HG02798 (cell line): Measurements from ENCODE around the gene SERPINC1.
"Not testable (repeated sequence)": the region's sequence is repeated elsewhere in the genome, so short reads cannot be mapped to it uniquely, and the experiment has no call there.

Experiments
- ATAC-seq: cut with Tn5 transposase; IDR thresholded peaks from one replicate; pipeline ENCODE4 v1.9.1; 2021; ENCODE audit warnings: mild to moderate bottlenecking; ENCODE audit not compliant: unreplicated experiment, poor library complexity

Gene SERPINC1

DNA sequence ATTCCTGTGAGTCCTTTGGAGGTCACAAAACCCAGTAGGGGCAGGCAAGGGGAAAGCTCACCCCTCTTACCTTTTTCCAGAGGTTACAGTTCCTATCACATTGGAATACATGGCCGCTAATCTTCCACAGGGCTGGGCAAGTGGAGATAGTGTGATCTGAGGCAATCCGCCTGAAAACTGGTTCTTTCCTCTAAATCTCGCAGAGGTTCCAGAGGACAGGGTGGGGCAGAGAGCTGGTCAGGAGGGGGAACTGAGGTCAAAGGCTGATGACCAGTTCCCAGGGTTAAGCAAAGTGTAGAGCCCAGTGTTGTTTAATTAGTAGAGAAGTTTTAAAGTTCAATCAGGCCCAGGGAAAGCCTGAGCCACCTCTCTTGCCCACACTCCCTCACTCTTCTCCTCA lies at the start of gene SERPINC1:
SERPINC1 (minus strand) TSS at position 179 of the 400 bp plus-strand sequence; CDS start at position 111, 68 bp downstream.
- no peak for ATAC-seq

DNA sequence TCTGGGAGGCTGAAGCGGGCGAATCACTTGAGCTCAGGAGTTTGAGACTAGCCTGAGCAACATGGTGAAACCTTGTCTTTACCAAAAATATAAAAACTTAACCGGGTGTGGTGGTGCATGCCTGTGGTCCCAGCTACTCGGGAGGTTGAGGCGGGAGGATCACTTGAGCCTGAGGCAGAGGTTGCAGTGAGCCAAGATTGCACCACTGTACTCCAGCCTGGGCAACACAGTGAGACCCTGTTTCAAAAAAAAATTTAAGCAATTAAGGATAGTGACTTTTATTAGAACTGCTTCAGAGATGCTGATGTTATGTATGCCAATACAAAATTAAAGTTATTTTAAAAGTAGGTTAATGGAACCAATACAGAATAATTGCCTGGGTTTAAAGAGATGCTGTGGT lies 48.8 kb upstream of the SERPINC1 start:
- not testable (repeated sequence) for ATAC-seq

DNA sequence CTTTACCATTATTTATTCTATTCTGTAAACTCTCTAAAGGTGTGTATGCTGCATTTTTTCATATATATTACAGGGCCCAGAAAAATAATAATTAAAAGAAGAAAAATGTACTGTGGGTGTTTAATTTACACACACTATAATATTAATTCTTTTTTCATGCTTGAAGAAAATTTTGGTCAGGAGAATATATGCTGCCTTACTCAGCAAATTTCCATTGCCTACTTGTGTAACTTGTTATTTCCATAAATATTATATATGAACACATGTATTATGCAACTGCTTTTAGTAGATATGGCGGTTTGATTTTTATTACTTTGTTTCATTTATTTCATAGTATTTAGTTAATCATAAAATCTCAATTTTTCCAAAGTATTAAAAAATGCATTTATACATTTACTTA lies 46.4 kb upstream of the SERPINC1 start:
- no peak for ATAC-seq

DNA sequence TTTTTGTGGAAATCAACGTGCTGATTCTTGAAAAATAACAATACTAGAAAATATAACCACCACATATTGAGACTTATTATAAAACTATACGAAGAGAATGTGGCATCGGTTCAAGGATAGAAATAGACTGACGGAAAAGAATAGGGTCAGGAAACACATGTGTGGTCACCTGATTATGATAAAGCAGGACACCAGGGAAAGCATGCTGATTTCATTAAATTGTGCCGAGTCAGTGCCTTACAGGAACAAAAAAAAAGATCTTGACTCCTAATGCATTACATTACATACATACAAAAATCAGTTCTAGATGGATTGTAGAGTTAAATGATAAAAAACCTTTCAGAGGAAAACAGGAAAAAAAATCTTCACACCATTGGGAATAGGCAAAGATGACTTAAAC lies 43.5 kb upstream of the SERPINC1 start:
- ATAC-seq: no peak

DNA sequence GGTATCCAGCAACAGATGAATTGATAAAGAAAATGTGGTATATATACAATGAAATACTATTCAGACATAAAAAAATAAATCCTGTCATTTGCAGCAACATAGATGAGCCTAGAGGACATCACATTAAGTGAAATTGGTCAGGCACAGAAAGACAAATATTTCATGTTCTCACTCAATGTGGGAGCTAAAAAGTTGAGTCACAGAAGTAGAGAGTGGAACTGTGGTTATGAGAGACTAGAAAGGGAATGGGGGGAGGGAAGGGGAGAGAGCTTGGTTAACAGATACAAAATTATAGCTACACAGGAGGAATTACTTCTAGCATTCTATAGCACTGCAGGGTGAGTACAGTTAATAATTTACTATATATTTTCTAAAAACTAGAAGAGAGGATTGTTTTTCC lies 37.1 kb upstream of the SERPINC1 start:
- ATAC-seq: no peak

DNA sequence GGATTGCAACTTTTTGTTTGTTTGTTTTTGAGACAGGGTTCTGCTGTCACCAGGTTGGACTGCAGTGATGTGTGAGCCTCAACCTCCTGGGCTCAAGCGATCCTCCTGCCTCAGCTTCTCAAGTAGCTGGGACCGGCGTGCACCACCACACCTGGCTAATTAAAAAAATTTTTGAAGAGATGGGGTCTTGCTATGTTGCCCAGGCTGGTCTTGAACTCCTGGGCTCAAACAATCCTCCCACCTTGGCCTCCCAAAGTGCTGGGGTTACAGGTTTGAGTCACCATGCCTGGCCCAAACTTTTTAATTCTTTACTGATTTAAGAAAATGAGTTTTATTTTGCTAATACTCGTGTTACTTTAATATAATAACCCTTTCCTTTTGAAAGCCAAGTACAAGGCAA lies 31.5 kb upstream of the SERPINC1 start:
- ATAC-seq: no peak

DNA sequence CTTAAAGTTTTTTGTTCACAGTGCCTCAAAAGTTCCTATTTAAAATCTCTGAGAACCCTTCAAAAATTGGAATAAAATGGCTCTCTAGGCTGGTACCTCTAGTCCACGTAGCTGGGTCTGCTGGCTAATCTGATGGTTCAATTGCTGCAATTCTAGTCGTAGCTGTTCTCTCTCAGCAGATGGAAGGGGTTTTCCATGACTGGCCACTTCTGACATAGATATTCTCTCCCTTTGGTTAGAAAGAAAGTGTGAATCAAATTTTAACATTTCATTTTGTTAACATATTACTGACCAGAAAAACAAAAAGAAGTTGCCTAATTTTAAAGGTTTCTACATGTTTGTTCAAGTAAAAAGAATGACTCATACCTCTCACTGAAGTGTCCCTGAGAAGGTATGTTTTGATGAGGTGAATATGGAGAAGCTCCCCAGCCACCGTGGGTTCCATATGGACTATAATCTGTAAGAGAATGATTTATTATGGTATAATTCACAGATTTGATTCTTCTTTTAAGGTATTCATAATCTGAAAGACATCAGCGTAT lies 29.3 kb upstream of the SERPINC1 start:
- ATAC-seq: no peak

DNA sequence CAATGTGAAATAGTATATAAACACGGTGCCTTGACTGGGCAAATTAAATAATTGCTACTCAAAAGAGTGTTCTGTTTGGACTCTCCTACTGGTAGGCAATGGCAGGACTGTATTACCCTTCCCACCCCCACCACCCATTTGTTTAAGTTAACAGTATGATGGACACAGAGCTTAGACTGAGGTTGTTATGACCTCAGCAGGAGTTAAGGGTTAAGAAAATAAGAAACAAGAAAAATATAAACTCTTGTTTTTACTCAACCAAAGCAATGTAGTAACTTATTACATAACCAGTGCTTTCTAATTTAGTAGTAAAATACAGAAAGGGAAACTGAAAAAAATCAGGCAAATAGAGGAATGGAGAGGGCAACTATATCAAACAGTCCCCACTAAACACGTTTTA lies 19.9 kb upstream of the SERPINC1 start:
- no peak for ATAC-seq

DNA sequence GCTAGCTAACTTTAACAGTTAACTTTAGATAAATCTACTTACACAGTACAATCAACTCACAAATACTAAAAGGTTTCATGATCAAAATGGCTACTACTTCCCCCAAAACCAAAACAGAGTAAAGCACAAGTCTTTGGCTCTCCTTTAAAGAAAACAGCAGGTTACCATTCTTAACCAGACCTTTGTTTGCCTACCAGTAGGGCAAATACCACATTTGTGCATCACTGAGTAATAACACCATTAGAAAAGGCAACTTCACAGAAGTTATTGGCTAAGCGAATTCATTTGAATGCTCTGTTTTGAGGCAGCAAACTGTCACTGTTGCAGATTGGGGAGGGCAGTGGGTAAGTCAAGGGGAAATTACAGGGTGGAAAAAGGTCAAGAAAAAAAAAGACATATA lies 17.3 kb upstream of the SERPINC1 start:
- no peak for ATAC-seq

DNA sequence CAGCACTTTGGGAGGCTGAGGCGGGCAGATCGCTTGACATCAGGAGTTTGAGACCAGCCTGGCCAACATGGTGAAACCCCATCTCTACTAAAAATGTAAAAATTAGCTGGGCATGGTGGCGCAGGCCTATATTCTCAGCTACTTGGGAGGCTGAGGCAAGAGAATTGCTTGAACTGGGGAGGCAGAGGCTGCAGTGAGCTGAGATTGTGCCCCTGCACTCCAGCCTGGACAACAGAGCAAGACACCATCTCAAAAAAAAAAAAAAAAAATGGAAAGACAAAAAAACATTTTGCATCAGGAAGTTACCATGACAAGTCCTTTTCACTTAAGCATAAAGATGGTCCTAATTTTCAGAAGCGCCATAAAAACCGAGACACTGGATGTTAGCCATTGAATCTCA lies 13.4 kb upstream of the SERPINC1 start:
- ATAC-seq: not testable (repeated sequence)

DNA sequence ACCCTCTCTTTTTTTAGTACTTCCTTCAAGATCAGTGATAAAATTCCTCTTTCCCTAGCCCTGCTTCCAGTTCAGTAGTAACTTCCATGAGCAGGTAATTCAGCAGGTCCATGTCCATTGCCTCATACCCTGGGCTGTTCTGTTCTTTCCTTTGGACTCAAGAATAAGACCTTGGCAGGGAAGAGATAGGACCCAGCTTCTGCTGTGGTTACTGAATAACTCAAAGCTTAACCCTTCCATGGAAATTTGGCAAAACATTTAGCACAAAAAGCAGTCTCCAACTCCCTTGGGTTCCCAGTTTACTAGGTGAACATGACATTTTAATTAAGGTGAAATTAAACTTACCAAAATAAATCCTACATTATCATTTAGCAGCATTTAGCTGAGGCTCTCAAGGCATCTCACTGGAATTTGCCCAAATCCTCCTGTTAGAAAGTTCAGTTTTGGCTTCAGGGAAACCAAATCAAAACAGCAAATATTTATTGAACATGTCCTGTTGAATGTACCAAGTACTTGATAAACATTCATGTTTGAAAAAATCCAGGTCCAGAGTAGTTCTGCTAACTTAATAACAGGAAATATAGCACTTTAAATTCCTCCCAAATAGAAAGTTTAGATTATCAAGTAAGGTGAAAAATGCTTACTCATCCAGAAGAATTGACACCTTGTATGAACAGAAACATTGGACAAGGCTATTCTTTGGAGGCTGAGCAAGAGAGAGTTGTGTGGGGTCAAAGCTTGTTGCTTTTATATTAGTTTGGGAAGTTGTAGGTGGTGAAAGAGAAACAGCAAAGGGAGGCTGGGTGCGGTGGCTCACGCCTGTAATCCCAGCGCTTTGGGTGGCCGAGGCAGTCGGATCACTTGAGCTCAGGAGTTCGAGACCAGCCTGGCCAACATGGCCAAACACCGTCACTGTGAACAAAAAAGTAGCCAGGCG lies 8.4 kb upstream of the SERPINC1 start:
- ATAC-seq: no peak

DNA sequence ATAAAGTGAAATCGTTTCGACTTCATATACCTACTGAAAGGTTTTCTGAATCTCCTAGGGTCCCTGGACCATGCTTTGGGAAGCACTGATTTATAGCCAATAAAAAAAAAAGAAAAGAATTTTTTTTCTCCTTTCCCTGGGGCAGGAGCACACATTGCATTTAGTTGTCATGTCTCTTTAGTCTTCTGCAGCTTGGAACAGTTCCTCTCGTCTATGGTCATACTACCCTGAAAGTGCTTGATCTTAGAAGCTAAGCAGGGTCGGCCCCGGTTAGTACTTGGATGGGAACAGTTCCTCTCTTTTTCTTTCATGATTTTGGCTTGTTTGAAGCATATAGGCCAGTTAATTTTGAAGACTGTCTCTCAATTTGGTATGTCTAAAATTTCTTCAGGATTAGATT lies 3.7 kb upstream of the SERPINC1 start:
- no peak for ATAC-seq

DNA sequence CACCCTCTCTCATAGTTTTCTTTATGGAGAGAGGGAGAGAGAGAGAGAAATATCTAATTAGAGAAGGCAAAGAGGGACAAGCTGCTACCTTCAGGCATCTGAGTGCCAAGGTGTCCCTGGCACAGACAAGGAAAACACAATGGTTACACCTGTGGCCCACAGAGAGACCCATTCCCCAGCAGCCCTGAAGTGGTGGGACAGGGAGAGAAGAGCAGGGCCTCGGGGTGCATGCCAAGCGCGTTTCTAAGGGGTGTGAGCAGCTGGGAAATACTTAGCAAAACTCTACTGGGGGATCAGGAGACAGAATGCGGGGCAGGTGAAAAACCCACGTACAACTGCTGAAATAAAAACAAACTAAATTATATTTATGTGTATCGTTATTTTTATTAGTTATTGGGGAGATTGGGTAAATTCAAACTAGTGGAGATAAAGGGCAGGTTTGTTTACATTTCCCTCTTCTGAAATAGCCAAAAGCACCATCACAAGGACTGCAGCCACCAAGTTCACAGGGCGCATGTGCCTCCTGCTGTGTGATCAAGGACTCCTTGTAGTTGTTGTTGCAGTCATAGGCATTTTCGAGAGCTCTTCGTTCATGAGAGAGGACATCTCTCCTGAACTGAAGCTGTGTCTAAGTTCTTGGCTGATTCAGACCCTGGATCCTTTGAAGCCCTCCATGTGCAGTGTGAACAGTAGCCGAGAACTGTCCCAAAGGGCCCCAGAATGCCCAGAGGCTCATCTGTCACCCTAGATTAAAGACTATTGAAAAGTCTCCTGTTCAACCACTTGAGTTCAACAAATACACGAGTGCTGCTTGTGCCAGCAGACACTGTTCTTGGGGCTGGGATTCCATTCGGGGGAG lies 737 bp upstream of the SERPINC1 start:
- no peak for ATAC-seq

DNA sequence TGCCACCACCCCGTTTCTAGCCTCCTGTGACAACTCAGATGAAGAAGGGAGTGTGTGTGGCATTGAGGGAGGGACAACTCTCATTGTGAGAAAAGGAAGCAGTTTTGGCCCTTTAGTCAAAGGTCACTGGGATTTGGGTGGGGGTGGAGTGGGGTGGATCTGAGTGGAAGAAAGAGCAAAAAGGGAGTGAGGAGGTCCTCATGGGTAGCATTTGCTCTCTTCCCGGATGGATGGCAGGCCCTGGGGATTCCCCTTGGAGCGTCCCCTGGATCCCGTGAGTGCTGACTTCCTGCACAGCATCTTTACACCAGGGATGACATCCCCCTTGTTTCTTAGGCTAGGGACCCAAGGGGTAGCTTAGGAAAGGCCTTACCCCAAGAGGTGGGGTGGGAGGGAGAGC lies 460 bp downstream of the SERPINC1 start:
- ATAC-seq: no peak

DNA sequence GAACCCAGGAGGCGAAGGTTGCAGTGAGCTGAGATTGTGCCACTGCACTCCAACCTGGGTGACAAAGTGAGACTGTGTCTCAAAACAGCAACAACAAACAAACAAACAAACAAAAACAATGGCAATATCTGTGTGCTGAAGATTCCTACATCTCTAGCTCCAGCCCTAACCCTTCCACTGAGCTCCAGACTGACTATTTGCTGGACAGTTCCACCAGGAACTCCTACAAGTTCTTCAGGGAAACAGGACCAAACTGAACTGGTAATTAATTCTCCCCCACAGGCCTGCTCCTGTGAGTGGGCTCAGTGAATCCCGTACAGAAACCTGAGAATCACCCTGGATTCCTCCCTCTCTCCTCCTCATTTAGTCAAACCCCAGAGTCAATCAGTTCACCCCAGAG lies 1.5 kb downstream of the SERPINC1 start:
- no peak for ATAC-seq

DNA sequence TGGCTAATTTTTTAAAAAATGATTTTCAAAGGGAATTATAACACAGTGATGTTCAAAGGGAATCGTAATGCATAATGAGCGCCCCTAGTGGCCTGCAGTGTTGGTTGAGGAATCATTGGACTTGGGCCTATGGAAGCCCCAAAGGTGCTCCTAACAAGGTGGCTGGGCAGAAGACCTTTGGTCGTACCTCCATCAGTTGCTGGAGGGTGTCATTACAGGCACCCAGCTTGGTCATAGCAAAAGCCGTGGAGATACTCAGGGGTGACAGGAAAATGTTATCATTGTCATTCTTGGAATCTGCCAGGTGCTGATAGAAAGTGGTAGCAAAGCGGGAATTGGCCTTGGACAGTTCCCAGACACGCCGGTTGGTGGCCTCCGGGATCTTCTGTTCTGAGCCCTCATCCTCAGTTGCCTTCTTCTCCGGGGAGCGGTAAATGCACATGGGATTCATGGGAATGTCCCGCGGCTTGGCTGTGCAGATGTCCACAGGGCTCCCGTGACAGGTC lies 2.7 kb downstream of the SERPINC1 start:
- ATAC-seq: no peak

DNA sequence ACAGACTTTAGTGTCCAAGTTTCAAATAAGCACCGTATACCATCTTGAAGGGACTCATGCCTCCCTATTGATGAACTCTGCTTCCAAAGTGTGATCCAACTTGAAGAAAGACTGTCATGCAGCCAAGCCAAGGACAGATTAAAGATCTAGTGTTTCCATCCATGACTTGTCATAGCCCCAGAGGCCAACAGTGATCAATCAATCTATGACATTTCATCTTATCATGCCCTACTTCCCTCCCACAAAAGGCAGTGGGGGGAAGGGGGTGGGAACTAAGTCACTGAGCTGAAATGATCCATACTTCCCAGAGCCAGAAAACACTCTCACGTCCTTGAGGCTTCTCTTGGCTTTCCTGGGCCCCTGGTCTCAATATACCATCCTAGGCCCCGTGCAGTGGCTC lies 4.0 kb downstream of the SERPINC1 start:
- ATAC-seq: no peak

DNA sequence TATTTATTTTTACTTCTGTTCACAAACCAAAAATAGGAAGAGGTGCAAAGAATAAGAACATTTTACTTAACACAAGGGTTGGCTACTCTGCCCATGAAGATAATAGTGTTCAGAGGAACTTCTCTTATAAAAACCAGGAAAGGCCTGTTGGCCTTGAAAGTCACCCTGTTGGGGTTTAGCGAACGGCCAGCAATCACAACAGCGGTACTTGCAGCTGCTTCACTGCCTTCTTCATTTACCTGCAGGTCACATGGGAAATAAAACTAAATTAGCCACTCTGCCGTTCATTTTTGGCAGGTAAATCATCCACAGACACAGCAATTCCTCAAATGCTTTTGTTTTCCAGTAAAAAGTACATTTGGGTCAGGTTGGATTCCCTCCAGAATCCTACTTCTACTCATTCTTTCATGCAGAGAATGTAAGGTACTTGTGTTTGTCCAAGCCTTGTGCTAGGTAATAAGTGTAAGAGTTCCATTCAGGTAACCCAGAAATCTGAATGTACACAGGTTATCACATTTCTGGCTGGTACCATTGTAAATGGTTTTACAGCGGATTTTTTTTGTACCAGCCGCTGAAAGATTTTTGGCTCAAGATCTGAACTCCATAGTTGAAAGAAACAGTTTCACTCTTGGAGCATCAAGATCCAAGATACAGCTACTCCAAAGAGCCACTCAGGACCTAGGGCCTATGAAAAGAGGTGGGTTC lies 13.1 kb downstream of the SERPINC1 start:
- no peak for ATAC-seq

DNA sequence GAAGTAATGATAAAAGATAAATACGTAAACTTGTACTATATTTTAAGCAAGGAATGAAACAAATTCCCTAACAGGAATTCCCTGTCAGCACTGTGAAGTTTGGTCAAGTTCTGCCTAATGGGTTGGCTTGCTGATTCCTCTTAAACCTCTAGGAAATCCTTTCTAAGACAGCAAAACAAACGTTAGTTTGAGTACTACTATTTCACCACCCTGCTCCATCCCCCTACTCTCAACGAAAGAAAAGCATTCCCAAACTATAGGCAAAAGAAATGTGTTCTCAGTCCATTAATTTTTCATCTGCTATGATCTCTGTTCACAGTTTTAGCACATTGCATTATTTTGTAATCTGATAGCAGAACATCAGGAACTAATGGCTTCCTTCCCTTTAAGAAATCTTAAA lies 16.1 kb downstream of the SERPINC1 start:
- no peak for ATAC-seq

DNA sequence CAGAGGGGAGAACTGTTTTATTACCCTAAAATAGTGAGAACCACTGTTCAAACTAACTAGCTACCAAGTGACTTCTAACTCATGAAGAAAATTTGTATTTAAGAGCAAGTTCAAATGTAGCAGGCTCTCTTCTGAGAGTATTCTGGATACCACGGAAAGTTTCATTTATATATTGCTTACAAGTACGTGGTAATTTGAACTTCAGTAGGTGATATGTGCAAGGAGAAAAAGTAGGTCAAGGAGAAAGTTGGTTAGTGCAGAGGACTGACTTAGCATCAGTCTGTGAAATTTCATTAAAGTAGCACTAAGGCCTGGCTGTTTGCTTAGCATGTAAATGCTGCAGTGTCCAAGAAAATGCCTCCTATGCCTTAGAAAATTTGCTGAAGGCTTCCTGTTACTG lies 16.7 kb downstream of the SERPINC1 start:
- no peak for ATAC-seq
